ENCODE data around the gene CEP120. TPM values are rescaled to one million over a fixed set of nuclear protein-coding genes. Genes with fewer than 3 reads are reported as not detected.

CEP120 gene
- total RNA-seq, 4 donors from 2014 or later = 11.3 to 35.0 (median 15.7) TPM

DNA sequence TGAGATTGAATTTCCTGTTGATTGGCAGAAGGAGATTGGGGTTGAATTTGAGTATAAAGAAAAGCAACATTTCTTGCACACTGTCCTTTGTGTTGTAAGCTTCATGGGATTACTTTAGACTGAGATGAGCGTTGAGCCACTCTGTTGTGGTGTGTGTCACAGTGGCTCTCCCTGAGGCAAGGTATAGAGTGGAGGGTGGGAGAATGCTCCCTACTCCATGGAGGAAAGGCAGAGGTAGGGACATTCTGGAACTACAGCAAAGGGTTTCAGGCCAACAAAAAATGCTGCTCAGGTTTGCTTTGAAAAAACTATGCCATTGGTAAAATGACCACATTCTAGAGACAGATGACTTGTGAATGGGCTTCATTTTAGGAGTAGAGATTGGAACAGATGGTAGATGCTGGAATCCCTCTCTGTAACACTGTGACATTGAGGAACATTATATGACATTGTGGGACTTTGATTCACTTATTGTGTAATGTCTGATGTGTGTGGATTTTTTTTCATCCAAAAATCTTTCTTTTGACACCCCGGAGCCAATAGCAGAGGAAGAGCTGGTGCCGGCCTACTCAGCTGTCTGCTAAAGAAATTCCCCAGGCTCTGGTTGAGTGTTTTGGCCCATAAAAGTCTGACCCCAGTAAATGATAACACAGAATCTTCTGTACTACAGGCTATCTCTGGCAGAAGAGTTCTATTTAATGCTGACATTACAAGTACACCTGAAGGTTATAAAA is 6.2 kb upstream of the CEP120 start:
- TF ChIP-seq, protein P1, sequence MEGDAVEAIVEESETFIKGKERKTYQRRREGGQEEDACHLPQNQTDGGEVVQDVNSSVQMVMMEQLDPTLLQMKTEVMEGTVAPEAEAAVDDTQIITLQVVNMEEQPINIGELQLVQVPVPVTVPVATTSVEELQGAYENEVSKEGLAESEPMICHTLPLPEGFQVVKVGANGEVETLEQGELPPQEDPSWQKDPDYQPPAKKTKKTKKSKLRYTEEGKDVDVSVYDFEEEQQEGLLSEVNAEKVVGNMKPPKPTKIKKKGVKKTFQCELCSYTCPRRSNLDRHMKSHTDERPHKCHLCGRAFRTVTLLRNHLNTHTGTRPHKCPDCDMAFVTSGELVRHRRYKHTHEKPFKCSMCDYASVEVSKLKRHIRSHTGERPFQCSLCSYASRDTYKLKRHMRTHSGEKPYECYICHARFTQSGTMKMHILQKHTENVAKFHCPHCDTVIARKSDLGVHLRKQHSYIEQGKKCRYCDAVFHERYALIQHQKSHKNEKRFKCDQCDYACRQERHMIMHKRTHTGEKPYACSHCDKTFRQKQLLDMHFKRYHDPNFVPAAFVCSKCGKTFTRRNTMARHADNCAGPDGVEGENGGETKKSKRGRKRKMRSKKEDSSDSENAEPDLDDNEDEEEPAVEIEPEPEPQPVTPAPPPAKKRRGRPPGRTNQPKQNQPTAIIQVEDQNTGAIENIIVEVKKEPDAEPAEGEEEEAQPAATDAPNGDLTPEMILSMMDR (IDR thresholded peaks at IDR 0.05) = no peak
- DNase-seq (ENCODE audit: low spot score) (no peak), ATAC-seq (ENCODE audit: low FRiP score) (peak; percentile 54)

DNA sequence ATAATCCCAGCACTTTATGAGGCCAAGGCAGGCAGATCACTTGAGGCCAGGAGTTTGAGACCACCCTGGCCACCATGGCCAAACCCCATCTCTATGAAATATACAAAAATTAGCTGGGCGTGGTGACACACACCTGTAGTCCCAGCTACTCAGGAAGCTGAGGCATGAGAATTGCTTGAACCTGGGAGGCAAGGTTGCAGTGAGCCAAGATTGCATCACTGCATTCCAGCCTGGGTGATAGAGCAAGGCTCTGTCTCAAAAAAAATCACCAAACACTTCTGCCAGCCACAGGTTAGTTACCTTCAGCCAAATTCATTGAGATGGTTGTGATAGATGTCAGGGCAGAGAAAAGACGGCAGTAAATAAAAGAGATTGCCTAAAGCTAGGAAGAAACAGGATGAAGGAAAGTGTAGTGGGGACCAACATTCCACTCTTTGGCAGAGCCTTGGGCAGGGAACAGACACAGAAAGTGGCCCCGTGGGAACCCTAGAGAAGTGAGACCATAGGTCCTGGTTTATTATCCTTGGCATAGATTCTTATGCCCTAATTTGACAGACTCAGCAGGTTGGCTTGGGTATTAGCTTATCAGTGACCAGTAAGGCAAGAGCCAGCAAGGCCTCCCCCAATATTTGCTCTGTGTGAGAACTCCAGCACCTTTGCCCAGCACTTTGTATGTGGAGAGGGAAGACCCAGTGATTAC is 5.5 kb upstream of the CEP120 start:
- ATAC-seq (ENCODE audit: low FRiP score) (no peak), DNase-seq (ENCODE audit: low spot score) (no peak)
- TF ChIP-seq, protein P1 (IDR thresholded peaks at IDR 0.05) = no peak

DNA sequence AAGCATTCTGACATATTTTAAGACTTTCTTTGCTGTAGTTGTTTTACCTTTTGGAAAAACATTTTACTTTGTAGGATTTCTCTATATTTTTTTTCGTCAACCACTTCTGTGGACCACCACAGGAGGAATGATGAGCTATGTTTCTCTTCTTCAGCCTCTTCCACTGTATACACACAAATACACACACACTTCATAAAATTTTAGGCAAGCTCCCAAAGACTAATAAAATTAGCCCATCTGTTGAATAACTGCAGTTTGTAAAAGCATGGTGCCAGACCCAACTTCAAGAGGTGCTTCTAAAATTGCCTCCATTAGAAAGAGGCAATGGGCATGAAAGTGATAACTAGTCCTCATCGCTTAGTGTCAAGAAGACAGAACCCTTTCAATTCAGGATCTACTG is 4.1 kb upstream of the CEP120 start:
- TF ChIP-seq, protein P1 (IDR thresholded peaks at IDR 0.05) = no peak
- no peak for DNase-seq (ENCODE audit: low spot score)
- ATAC-seq (ENCODE audit: low FRiP score) = no peak

DNA sequence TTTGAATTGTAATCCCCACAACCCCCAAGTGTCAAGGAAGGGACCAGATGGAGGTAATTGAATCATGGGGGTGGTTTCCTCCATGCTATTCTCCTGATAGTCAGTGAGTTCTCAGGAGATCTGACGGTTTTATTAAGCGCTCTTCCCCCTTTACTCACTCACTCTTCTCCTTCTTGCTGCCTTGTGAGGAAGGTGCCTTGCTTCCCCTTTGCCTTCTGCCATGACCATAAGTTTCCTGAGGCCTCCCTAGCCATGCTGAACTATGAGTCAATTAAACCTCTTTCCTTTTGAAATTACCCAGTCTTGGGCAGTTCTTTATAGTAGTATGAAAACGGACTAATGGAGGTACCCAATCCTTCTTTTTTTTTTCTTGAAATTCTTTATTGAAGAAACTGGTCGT is 2.2 kb upstream of the CEP120 start:
- DNase-seq (ENCODE audit: low spot score) (no peak), ATAC-seq (ENCODE audit: low FRiP score) (no peak)
- TF ChIP-seq, protein P1 (IDR thresholded peaks at IDR 0.05) = no peak

DNA sequence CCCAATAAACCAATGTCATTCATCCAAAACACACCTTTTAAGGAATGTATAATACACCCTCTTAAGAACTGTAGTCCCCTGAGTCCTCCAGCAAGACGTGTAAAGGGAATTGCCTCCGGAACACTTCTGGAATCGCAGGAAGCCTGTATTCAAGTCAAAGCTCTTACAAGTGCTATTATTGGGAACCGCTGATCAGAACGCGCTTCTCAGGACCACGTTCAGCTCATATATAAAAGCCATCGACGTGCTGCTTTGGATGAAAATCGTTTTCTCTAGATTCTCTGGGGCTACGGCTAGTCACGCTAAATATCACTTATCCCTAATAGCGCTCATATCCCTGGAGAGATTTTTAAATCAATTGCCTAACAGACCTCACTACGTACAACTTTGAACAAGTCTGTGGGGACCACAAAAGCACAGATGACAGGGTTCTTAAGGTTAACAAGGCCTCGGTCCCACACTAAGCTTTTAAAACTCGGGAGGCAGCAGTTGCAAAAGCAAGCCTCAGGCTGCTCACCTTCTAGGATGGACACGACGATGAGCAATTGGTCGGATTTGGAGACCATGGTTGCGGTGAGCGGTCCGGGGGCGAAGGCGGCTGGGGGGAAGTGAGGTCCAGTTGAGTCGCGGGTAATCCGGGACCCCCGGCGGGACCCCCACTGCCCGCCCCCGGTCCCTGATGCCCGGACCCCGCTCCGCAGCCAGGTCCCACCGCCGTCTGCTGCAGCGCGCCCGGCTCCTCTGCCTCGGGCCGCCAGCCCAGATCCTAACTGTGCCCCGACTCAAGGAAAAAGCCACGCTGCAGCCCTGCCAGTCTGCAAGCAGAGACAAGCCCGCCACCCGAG is 548 bp downstream of the CEP120 start:
- DNase-seq (ENCODE audit: low spot score) (no peak), ATAC-seq (ENCODE audit: low FRiP score) (peak; percentile 55)
- TF ChIP-seq, protein P1 (IDR thresholded peaks at IDR 0.05) = no peak

DNA sequence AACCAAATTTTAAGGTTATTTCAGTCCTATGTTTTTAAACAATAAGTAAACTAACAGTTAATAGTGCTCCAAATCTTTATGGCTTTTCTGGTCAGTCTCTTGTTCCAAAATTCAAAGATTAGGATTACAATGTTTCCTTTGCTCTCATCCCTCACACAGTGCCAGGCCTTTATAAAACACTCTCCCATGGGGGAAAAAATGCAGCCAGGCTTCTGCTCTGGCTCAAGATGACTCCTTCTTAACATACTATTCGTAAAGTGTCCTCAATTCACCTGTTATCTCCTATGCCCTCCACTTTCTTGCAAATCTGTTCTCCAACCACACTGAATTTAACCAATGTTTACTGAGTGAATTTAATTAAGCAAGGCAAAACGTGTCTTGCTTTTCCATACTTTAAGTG is 1.4 kb downstream of the CEP120 start:
- TF ChIP-seq, protein P1 (IDR thresholded peaks at IDR 0.05) = no peak
- ATAC-seq (ENCODE audit: low FRiP score) = no peak
- no peak for DNase-seq (ENCODE audit: low spot score)
